ENCODE data around the gene ADAMTS15. TPM values are rescaled to one million over a fixed set of nuclear protein-coding genes. Genes with fewer than 3 reads are reported as not detected.
A peak's percentile ranks its signal among the peaks of the same experiment; 100 is the strongest.

The ADAMTS15 gene
- total RNA-seq, 1 donor from 2014 or later, result 9.9 TPM

GRCh38 chr11:130480711-130481140 is 32.3 kb downstream of the ADAMTS15 start:
- Mint-ChIP-seq H3K9me3 (peaks cover 4% of the 10 kb centered on the region), H3K4me3 (no peak overlapping the region), H3K27me3 (ENCODE audit: low read depth) (no peaks in the 10 kb centered on the region), H3K27ac (no peak overlapping the region), H3K4me1 (peaks cover 4% of the 10 kb centered on the region), H3K36me3 (peaks cover 2% of the 10 kb centered on the region)
- no peak for DNase-seq (ENCODE audit: low spot score in 2 of 2, unreplicated experiment in 2 of 2)
- TF ChIP-seq CTCF (IDR thresholded peaks at IDR 0.05; ENCODE audit: unreplicated experiment), result no peak

DNA sequence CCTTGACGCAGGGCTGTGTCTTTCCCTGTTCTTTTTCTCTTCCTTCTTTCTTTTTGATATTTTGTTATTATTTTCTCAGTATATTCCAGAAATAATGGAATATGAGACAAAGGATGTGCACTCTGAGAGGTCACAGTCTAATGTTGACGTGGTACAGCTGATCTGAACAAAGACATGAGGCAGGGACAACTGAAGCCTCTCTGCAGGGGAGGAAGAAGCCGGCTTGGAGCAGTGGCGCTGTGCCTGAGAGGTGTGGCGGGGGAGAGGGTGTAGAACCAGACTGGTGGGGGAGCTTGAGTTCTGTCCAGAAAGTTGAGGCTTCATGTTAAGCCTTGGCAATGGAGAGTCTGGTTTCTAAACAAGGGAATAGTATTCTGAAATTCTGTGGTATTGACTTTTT is 34.7 kb downstream of the ADAMTS15 start:
- H3K27ac Mint-ChIP-seq, result no peak overlapping the region
- no peak for TF ChIP-seq CTCF (IDR thresholded peaks at IDR 0.05; ENCODE audit: unreplicated experiment)
- peaks cover 2% of the 10 kb centered on the region for H3K36me3 Mint-ChIP-seq
- H3K9me3 Mint-ChIP-seq, result peaks cover 4% of the 10 kb centered on the region
- H3K4me1 Mint-ChIP-seq, result peaks cover 15% of the 10 kb centered on the region
- H3K27me3 Mint-ChIP-seq (ENCODE audit: low read depth), result no peaks in the 10 kb centered on the region
- H3K4me3 Mint-ChIP-seq, result no peak overlapping the region
- DNase-seq (ENCODE audit: low spot score in 2 of 2, unreplicated experiment in 2 of 2), result no peak

DNA sequence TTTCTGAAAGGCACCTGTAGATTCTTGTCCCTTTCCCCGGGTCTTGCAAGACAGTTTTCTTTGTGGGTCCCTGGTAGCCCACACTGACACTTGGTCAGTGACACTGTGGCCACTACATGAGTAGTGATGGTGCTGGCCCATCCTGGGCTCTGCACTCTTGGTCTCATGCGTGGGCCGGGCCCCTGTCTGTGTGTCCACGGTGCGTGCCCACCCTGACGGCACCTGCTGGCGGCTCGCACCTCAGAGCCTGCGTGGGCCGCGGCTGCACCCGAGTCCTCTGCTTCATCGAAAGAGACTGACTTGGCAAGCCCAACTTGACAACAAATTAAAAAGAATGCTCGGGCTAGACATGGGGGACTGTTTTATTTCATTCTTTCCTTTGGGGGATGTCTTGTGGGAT is 37.5 kb downstream of the ADAMTS15 start:
- Mint-ChIP-seq H3K36me3 (peaks cover 2% of the 10 kb centered on the region), H3K27me3 (ENCODE audit: low read depth) (no peaks in the 10 kb centered on the region), H3K27ac (peak overlapping the region; percentile 58), H3K4me1 (peaks cover 18% of the 10 kb centered on the region), H3K9me3 (peaks cover 4% of the 10 kb centered on the region), H3K4me3 (no peak overlapping the region)
- DNase-seq (ENCODE audit: low spot score in 2 of 2, unreplicated experiment in 2 of 2), result no peak
- TF ChIP-seq CTCF (IDR thresholded peaks at IDR 0.05; ENCODE audit: unreplicated experiment), result no peak

DNA sequence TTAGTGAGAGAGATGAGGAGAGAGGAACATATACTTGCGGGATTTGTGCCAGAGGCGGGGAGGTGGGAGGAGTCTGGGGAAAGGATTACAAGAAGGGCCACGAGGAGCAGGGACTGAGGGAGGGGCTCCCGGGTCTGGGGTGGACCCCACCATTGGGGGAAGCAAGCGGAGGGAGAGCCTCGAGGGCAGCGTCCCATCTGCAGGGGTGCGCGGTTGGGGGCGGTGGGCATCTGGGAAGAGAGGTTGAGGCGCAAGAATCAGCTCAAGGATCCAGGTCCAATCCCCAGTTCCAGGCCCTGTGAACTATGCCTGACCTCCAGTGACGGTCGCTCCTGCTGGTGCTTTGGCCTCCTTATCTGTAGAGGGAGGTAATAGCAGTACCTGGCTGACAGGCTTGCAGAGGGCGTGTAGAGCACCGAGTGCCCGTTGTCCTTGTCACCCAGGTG is 38.0 kb downstream of the ADAMTS15 start:
- Mint-ChIP-seq H3K36me3 (peaks cover 2% of the 10 kb centered on the region), H3K27me3 (ENCODE audit: low read depth) (no peaks in the 10 kb centered on the region), H3K27ac (peak overlapping the region; percentile 58), H3K9me3 (peaks cover 4% of the 10 kb centered on the region), H3K4me3 (no peak overlapping the region), H3K4me1 (peaks cover 18% of the 10 kb centered on the region)
- no peak for DNase-seq (ENCODE audit: low spot score in 2 of 2, unreplicated experiment in 2 of 2)
- no peak for TF ChIP-seq CTCF (IDR thresholded peaks at IDR 0.05; ENCODE audit: unreplicated experiment)

DNA sequence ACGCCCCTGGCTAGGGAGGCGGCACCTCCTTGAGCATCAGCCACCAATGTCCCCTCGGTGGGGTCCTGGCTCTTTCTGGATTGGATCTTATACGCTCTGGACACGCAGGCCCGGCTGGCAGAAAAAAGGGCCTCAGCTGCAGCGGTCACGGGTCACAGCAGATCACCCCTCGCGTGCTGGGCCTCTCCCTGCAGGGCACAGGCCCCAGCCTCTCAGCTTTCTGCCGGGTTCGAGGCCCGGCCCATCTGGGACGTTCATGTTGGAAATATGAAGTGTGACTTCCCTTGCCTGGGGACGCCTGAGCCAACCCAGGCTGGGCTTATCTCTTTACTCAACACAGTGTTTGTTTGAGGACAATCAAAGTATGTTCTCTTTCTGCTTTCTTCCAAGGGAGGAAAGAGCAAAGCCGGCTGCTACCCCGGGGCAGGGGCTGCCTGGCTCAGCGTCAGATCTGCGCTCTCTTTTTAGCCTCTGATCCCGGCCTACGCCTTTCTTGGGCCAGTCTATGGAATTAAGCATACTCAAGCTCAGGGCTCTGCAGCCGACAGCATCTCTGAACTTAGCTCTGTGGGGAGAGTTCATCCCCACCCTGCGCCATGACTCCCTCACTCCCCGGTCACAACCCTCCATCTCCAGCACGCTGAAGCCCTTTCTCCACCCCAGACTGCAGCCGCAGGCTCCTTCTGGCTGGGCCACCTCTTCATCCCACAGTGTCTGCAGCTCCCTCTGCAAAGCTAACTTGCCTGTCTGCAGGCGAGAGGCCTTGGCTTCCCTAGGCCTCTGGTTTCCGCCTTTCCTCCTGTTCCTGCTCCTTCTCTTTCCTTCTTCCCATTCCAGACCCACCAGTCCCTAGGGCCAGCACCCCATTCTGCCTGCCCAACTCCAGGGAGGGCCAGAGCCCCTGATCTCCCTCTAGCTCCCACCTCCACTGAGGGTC is 38.8 kb downstream of the ADAMTS15 start:
- Mint-ChIP-seq H3K4me1 (peaks cover 18% of the 10 kb centered on the region), H3K4me3 (no peak overlapping the region), H3K36me3 (peaks cover 2% of the 10 kb centered on the region), H3K27ac (peak overlapping the region; percentile 63), H3K27me3 (ENCODE audit: low read depth) (peaks cover under 1% of the 10 kb centered on the region), H3K9me3 (peaks cover 4% of the 10 kb centered on the region)
- TF ChIP-seq CTCF (IDR thresholded peaks at IDR 0.05; ENCODE audit: unreplicated experiment), result no peak
- no peak for DNase-seq (ENCODE audit: low spot score in 2 of 2, unreplicated experiment in 2 of 2)

Data from mesothelial cell of epicardium (in vitro differentiated cells).